Trophoblast cell (in vitro differentiated cells and primary cell): ENCODE data around the gene STAB2.

ENCODE experiments used
- DNase-seq, 2 donors: peaks; one replicate each; pipeline ENCODE4 v3.0.0-alpha.2; 2016
- H2AFZ ChIP-seq: 2 replicates; pipeline ENCODE4 v1.6.1; 2013; ENCODE audit warnings: low read length, moderate library complexity, mild to moderate bottlenecking; ENCODE audit not compliant: insufficient read depth, poor library complexity
- H2AK5ac ChIP-seq: 2 replicates; pipeline ENCODE4 v1.6.1; 2013; ENCODE audit warnings: mild to moderate bottlenecking, low read length
- H2BK120ac ChIP-seq: 2 replicates; pipeline ENCODE4 v1.6.1; 2013; ENCODE audit warnings: low read length, mild to moderate bottlenecking, moderate library complexity; ENCODE audit not compliant: insufficient read depth, poor library complexity
- H2BK12ac ChIP-seq: 2 replicates; pipeline ENCODE4 v1.6.1; 2013; ENCODE audit warnings: mild to moderate bottlenecking, low read length, moderate library complexity
- H2BK5ac ChIP-seq: 2 replicates; pipeline ENCODE4 v1.6.1; 2013; ENCODE audit warnings: low read length, low read depth, moderate library complexity, mild to moderate bottlenecking; ENCODE audit not compliant: poor library complexity
- H3K14ac ChIP-seq: 2 replicates; pipeline ENCODE4 v1.6.1; 2013; ENCODE audit warnings: mild to moderate bottlenecking, low read length
- H3K18ac ChIP-seq: 2 replicates; pipeline ENCODE4 v1.6.1; 2013; ENCODE audit warnings: mild to moderate bottlenecking, low read length
- H3K23ac ChIP-seq: 2 replicates; pipeline ENCODE4 v1.6.1; 2013; ENCODE audit warnings: low read length
- H3K27ac ChIP-seq: 2 replicates; pipeline ENCODE4 v1.5.1; 2013; ENCODE audit warnings: low read depth, mild to moderate bottlenecking, inconsistent platforms, low read length, moderate library complexity
- H3K27me3 ChIP-seq: 2 replicates; pipeline ENCODE4 v1.6.1; 2013; ENCODE audit warnings: inconsistent platforms, mild to moderate bottlenecking, low read length, moderate library complexity; ENCODE audit not compliant: insufficient read depth
- H3K36me3 ChIP-seq, 2 experiments: 1 replicate in 1 of 2; 2 replicates in 1 of 2; pipeline ENCODE4 v1.6.1; 2013; ENCODE audit warnings: low read length in 2 of 2, mild to moderate bottlenecking in 2 of 2, moderate library complexity in 1 of 2; ENCODE audit not compliant: insufficient read depth in 2 of 2, control insufficient read depth in 1 of 2
- H3K4ac ChIP-seq: 2 replicates; pipeline ENCODE4 v1.6.1; 2013; ENCODE audit warnings: low read depth, mild to moderate bottlenecking, low read length, moderate library complexity
- H3K4me1 ChIP-seq, 2 experiments: 1 replicate in 1 of 2; 2 replicates in 1 of 2; pipeline ENCODE4 v1.6.1; 2013; ENCODE audit warnings: low read length in 2 of 2, mild to moderate bottlenecking in 2 of 2, moderate library complexity in 1 of 2; ENCODE audit not compliant: insufficient read depth in 2 of 2, control insufficient read depth in 1 of 2
- H3K4me2 ChIP-seq: 2 replicates; pipeline ENCODE4 v1.6.1; 2013; ENCODE audit warnings: inconsistent platforms, mild to moderate bottlenecking, low read length, moderate library complexity
- H3K4me3 ChIP-seq: 2 replicates; pipeline ENCODE4 v1.5.1; 2013; ENCODE audit warnings: mild to moderate bottlenecking, low read depth, low read length, inconsistent platforms
- H3K79me1 ChIP-seq: one replicate; pipeline ENCODE4 v1.6.1; 2013; ENCODE audit warnings: low read length
- H3K79me2 ChIP-seq: 2 replicates; pipeline ENCODE4 v1.6.1; 2013; ENCODE audit warnings: low read length, mild to moderate bottlenecking; ENCODE audit not compliant: control insufficient read depth, insufficient read depth, poor library complexity
- H3K9ac ChIP-seq: 2 replicates; pipeline ENCODE4 v1.6.1; 2013; ENCODE audit warnings: mild to moderate bottlenecking, low read length
- H3K9me3 ChIP-seq: 2 replicates; pipeline ENCODE4 v1.6.1; 2013; ENCODE audit warnings: low read depth, mild to moderate bottlenecking, control low read depth, inconsistent platforms, low read length; ENCODE audit not compliant: insufficient read depth
- H4K12ac ChIP-seq: 2 replicates; pipeline ENCODE4 v1.6.1; 2013; ENCODE audit warnings: low read depth, mild to moderate bottlenecking, low read length, moderate library complexity
- H4K8ac ChIP-seq: 2 replicates; pipeline ENCODE4 v1.6.1; 2013; ENCODE audit warnings: low read depth, mild to moderate bottlenecking, low read length, moderate library complexity
- H4K91ac ChIP-seq: one replicate; pipeline ENCODE4 v1.6.1; 2013; ENCODE audit warnings: low read depth, mild to moderate bottlenecking, low read length, moderate library complexity
- WGBS: extraction: QIAGEN DNeasy Blood & Tissue Kit; methylation state at CpG from one replicate; pipeline ENCODE4 v1.1.7; 2013; ENCODE audit warnings: missing lambda C conversion rate; ENCODE audit not compliant: insufficient read length, insufficient coverage; ENCODE audit errors: extremely low coverage; 5-methylcytosine and 5-hydroxymethylcytosine counted together

The STAB2 gene

DNA sequence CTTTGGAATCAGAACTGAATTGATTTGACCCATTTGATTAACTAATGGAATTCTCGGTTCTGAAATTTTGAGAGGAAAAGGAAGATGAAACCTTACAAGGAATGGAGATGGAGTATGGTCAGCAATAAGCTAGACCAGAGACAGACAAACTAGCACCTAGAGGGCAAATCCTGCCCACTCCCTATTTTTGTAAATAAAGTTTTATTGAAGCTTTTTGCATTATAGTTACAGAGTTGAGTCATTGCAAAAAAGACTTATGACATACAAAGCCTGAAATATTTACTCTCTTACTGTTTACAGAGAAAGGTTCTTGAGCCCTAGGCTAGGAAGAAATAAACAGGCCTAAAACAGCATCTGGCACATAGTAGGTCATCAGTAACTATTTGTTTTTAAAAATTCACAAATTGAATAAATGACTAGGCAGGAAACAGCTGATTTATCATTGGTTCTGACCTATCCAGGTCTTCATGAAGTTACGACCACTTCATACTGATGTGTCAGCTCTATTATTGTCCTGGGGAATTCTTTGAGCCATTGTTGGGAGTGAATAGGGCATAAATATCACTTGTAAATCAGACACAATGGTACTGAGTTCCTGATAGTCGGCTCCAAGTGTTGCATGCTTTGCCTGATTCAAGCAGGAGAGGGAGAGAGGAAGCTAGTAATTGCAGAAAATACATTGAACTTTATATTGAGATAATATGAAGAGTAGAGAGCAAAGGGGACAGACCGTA, 14.6 kb upstream of the STAB2 start:
- no peak overlapping the region for H2BK12ac ChIP-seq
- H3K4me1 ChIP-seq = no peaks in the 10 kb centered on the region
- H2AK5ac ChIP-seq = no peak overlapping the region
- no peak overlapping the region for H2AFZ ChIP-seq
- no peak overlapping the region for H3K23ac ChIP-seq
- no peak overlapping the region for H4K12ac ChIP-seq
- no peak overlapping the region for H3K27ac ChIP-seq
- no peaks in the 10 kb centered on the region for H3K9me3 ChIP-seq
- H4K8ac ChIP-seq = no peak overlapping the region
- no CpG with 5 or more reads among the region's 4 CpGs for WGBS
- peaks cover 2% of the 10 kb centered on the region for H3K79me1 ChIP-seq
- no peak overlapping the region for H4K91ac ChIP-seq
- no peak overlapping the region for H2BK5ac ChIP-seq
- H3K79me2 ChIP-seq = no peaks in the 10 kb centered on the region
- H3K36me3 ChIP-seq = no peaks in the 10 kb centered on the region
- no peaks in the 10 kb centered on the region for H3K27me3 ChIP-seq
- DNase-seq = no peak
- no peak overlapping the region for H3K9ac ChIP-seq
- no peak overlapping the region for H3K4ac ChIP-seq
- H3K14ac ChIP-seq = no peak overlapping the region
- H3K4me2 ChIP-seq = no peak overlapping the region
- H3K18ac ChIP-seq = no peak overlapping the region
- H2BK120ac ChIP-seq = no peak overlapping the region
- H3K4me3 ChIP-seq = no peak overlapping the region

DNA sequence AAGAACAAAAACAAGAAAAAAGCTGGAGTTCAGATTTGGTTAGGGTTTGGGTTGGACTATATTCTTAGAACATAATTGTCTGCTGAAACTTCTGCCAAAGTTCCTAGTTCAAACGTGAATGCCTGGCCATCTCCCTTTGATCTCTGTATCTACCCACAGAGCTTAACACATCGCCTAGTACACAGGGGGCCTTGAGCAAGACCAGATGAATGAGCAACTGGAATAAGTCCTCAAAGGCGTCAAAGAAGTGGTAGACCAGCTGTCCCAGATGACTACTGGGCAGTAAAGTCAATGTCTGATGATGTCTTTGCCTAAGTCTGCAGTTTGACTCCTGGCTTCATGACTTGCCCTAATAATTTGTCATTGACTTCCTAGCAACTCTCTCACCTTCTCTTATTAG, 13.9 kb upstream of the STAB2 start:
- Histone ChIP-seq H4K91ac (no peak overlapping the region), H3K9ac (no peak overlapping the region), H2AFZ (no peak overlapping the region), H3K4me2 (no peak overlapping the region), H3K23ac (no peak overlapping the region), H3K27ac (no peak overlapping the region), H3K36me3 (no peaks in the 10 kb centered on the region), H4K8ac (no peak overlapping the region), H3K79me2 (no peaks in the 10 kb centered on the region), H3K14ac (no peak overlapping the region), H3K9me3 (no peaks in the 10 kb centered on the region), H3K79me1 (peaks cover 2% of the 10 kb centered on the region), H3K4me1 (no peaks in the 10 kb centered on the region), H2BK12ac (no peak overlapping the region), H3K4ac (no peak overlapping the region), H3K4me3 (no peak overlapping the region), H2AK5ac (no peak overlapping the region), H3K27me3 (no peaks in the 10 kb centered on the region), H4K12ac (no peak overlapping the region), H2BK5ac (no peak overlapping the region), H3K18ac (no peak overlapping the region), H2BK120ac (no peak overlapping the region)
- no CpG with 5 or more reads among the region's 3 CpGs for whole genome bisulfite sequencing
- peak in 1 of 2 donors; percentile 11 for DNase-seq

DNA sequence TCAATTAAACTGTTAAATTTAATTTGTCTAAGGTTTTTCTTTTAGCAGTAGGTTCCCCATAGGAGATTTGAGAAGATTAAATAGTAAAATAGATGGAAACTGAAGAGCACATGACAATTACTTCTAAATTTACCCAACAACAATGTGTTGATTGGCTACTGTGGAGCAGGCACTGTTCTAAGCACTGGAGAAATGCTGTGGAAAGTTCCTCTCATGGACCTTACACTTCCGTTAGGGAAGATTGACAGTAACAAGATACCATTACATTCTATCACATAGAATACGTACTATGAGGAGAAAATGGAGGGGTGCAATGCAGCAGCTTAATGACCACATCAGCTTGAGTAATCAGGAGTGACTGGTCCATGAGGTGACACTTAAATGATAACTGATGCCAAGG, 8.1 kb upstream of the STAB2 start:
- no peak overlapping the region for H3K4ac ChIP-seq
- H3K14ac ChIP-seq = no peak overlapping the region
- no peaks in the 10 kb centered on the region for H3K79me1 ChIP-seq
- no peak overlapping the region for H3K4me2 ChIP-seq
- H4K12ac ChIP-seq = no peak overlapping the region
- H2BK12ac ChIP-seq = no peak overlapping the region
- no peaks in the 10 kb centered on the region for H3K4me1 ChIP-seq
- no peak overlapping the region for H3K27ac ChIP-seq
- H3K23ac ChIP-seq = no peak overlapping the region
- no peak overlapping the region for H2BK5ac ChIP-seq
- DNase-seq = no peak
- H4K91ac ChIP-seq = no peak overlapping the region
- WGBS = no CpG with 5 or more reads among the region's 2 CpGs
- H3K4me3 ChIP-seq = no peak overlapping the region
- H3K79me2 ChIP-seq = no peaks in the 10 kb centered on the region
- no peak overlapping the region for H3K9ac ChIP-seq
- no peak overlapping the region for H4K8ac ChIP-seq
- no peak overlapping the region for H2AK5ac ChIP-seq
- H3K36me3 ChIP-seq = no peaks in the 10 kb centered on the region
- H3K18ac ChIP-seq = no peak overlapping the region
- no peak overlapping the region for H2AFZ ChIP-seq
- H2BK120ac ChIP-seq = no peak overlapping the region
- H3K9me3 ChIP-seq = no peaks in the 10 kb centered on the region
- H3K27me3 ChIP-seq = no peaks in the 10 kb centered on the region

DNA sequence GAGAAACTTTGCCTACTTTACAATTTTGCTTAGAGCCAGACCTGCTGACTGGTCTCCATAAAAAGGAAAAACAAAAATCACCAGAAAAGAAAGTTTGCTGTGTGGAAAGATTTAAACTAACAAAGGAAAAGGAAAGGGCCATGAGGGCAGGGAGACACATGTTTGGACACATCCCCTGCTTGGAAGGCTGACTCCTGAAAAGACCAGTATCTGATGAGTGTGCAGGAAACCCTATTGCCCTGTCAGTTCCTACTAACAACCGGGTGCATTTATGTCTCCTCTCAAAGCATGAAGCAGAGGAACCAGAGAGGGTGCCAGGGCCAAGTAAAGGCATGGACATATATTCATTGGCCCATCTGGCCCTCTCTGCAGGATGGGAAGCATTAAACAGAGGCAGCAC, 7.0 kb upstream of the STAB2 start:
- Histone ChIP-seq H3K4me3 (no peak overlapping the region), H3K18ac (no peak overlapping the region), H2AK5ac (no peak overlapping the region), H2AFZ (no peak overlapping the region), H2BK12ac (no peak overlapping the region), H3K4ac (no peak overlapping the region), H3K23ac (no peak overlapping the region), H3K9me3 (no peaks in the 10 kb centered on the region), H2BK5ac (no peak overlapping the region), H3K14ac (no peak overlapping the region), H3K4me2 (no peak overlapping the region), H3K27me3 (no peaks in the 10 kb centered on the region), H3K9ac (no peak overlapping the region), H3K36me3 (no peaks in the 10 kb centered on the region), H3K79me2 (no peaks in the 10 kb centered on the region), H3K79me1 (no peaks in the 10 kb centered on the region), H4K91ac (no peak overlapping the region), H3K27ac (no peak overlapping the region), H2BK120ac (no peak overlapping the region), H4K8ac (no peak overlapping the region), H4K12ac (no peak overlapping the region), H3K4me1 (peaks cover 2% of the 10 kb centered on the region in 2 experiments)
- no CpG with 5 or more reads among the region's 1 CpG for WGBS
- DNase-seq = no peak
